COLO668 (cell line): ENCODE measurements around the gene SPON1.
"Not testable (repeated sequence)": the region's sequence is repeated elsewhere in the genome, so short reads cannot be mapped to it uniquely, and the experiment has no call there.

Experiments
- DNase-seq: peaks from one replicate; lab custom pipeline; 2025; ENCODE audit not compliant: unreplicated experiment; lab: John Stamatoyannopoulos, UW

The SPON1 gene

DNA sequence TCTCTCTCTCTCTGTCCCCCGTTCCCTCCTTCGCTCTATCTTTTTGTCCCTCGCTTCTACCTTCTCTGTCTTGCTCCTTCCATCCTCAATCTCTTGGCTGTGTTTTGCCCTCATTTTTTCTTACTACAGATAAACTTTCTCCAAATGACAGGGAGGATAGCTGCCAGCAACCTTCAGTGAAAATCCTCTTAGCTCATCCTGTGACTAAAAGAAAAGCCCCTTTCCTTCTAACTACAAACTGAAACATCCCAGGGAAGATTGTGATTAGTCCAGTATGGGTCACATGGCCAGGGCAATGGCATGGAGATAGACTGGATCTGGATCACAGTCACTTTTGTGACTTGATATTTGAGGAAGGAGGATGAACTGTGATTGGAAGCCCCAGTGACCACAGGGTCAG is 10.4 kb downstream of the SPON1 start:
- no peak for DNase-seq

DNA sequence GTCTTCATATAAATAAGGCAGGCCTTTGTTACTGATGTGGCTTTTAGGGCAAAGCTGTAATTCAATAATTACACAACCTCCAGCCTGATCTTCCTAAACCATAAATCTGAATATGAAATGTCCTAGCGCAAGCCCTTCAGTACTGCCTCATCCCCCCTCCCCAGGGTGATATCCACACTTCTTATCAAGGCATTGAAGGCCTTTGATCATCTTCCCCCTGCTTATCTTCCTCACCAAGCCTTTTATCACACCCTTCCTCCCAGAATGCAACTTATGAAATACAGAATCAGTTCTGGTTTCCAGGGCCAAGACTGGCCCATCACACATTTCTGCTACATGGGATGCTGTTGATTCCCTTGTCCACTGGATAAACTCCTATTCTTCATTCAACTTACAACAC is 12.1 kb downstream of the SPON1 start:
- no peak for DNase-seq

DNA sequence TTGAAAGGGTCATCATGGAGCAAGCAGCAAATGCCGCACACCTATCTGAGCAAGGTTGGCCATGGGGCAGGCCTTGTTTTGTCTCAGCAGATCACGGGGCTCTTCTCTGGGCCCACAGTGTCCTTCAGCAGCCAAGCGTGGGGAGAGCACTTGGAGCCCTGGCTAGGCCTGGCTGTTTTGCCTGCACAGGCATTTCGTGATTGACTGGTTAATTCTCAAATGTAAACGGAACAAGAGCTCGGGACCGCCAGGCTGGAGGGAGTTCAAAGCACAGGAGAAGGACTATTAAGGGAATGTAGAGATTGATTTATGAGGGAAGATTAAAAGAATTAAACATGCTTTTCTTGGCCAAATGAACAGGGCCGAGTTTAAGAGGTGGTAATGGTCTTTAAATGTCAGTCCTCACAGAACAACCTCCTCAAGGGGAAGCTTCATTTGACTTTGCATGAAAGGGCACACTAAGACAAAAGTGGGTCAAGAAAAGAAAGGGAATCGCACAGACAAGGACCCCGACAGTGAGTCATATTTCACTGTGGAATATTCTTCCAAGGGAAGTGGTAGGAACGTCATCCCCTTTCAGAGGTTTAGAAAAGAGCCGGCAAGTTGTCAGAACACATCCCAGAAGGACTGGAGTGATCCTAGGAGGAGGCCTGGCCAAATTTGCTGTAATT is 20.7 kb downstream of the SPON1 start:
- DNase-seq, result no peak

DNA sequence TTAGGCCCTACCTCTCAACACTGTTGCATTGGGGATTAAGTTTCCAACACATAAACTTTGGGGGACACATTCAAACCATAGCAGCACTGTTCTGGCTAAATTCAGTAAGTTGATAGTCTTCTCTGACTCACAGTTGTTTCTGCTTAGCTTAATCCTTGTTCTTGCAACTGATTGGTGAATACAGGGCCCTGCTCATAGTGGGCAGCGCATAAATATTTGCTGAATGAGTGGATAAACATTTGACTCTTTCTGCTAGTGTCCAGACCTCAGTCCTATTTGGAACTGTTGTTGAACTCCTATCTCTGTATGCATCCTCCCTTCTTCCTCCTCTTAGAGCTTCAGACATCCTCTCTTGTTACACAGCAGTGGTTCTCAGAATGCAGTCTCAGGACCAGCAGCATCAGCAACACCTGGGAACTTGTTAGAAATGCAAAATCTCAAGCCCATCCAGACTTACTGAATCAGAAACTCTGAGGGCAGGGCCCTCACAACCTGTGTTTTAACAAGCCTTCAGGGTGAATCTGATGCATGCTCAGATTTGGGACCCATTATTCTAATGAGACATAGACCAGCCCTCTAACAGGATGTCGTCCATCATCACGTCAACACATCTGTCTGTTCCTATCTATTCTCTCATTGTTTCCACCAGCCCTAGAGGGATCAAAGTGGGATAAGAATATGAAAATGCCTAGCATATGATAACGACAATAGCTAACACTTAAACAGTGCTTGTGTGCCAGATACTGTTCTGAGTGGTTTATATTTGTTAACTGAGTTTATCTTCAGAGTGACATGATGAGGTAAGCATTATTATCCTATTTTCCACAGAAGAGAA is 22.3 kb downstream of the SPON1 start:
- no peak for DNase-seq

DNA sequence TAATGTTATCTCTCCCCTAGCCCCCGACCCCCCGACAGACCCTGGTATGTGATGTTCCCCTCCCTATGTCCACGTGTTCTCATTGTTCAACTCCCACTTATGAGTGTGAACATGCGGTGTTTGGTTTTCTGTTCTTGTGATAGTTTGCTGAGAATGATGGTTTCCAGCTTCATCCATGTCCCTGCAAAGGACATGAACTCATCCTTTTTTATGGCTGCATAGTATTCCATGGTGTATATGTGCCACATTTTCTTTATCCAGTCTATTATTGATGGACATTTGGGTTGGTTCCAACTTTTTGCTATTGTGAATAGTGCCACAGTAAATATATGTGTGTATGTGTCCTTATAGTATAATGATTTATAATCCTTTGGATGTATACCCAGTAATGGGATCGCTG is 24.2 kb downstream of the SPON1 start:
- not testable (repeated sequence) for DNase-seq

DNA sequence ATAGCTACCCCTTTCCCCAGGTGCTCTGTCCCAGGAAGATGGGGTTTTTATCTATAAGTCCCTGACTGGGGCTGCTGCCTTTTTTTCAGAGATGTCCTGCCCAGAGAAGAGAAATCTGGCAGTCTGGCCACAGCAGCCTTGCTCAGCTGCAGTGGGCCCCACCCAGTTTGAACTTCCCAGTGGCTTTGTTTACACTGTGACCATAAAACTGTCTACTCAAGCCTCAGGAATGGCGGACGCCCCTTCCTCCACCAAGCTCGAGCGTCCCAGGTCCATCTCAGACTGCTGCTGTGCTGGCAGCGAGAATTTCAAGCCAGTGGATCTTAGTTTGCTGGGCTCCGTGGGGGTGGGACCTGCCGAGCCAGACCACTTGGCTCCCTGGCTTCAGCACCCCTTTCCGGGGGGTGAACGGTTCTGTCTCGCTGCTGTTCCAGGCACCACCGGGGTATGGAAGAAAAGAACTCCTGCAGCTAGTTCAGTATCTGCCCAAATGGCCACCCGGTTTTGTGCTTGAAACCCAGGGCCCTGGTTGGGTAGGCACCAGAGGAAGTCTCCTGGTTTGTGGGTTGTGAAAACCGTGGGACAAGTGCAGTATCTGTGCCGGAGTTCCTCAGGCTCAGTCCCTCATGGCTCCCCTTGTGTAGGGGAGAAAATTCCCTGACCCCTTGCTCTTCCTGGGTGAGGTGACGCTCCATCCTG is 29.8 kb downstream of the SPON1 start:
- DNase-seq, result peak; percentile 6

DNA sequence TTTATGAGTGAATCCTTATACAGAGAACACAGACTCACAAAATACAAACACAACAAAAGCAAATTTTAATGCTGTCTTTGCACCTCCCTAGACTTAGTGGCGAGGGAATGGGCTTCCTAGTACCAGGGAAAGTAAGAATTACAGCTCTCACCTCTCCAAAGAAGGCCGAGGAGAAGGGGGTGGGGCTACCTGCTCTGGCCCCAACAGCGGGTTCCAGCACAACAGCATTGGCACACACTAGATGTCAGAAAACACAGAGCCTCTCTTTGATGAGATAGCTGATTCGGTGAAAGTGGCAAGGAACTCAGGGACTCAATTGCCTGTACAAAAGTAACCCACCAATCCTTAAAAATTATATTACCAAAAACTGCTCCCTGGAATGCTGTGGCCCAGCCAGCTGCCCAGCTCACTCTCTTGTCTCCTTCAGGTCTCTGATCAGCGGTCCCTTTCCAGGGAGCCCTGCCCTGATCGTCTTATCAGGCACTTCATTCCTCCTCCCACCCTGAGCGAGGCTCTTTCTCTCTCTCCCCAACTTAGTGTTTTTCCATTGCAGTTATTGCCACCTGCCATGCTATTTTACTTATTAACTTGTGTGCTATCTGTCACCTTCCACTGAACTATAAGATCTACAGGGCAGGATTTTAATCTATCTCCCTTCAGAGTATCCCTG is 30.7 kb downstream of the SPON1 start:
- no peak for DNase-seq

DNA sequence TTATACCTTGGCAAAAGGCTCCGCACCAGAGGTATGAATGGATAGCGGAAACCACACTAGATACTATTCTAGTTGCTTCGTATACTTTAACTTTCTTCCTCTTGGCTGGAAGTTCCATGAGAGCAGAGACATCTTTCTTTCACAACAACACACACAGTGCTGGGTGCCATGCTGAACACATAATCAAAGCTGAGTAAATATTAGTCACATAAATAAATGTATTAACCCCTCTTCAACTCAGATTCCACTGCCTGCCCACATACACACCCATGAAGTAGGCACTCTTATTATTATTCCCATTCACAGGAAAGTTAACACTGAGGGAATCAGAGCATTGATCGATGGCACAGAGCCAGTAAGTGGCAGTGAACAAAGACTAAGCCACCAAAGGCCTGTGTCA is 35.4 kb downstream of the SPON1 start:
- DNase-seq, result no peak

DNA sequence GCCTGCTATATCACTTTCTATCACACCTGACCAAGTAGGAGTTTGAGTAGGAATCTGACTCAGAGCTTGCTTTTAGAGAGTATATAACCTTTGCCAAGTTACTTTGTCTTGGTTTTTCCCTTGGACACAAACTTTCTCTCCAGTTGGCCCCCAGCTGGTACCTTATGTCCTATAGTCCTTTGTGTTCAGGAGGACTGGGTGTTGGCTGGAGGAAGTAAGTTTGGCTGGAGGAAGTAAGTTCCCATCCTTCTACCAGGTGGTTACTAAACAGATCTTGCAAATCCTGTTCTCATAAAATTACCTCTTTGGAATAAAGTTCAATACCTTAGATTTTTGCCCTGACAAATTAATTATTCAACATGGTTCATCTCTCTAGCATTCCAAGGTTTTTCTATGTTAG is 37.2 kb downstream of the SPON1 start:
- DNase-seq, result no peak

DNA sequence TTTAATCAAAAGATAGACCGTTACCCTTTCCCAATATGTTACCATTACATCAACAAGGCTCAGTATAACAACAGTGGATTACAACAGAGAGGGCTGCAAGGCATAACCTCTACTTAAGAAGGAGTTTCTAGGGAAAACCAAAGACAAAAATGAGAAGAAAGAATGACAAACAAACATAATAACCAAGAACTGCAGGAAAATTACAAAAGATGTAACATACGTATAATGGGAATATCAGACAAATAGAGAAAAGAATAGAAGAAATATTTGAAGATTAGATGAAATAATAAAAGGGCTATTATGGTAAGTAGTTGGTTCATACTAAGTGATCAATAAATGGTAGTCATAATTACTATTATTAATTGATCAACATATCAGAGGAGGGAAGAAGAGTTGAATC is 39.1 kb downstream of the SPON1 start:
- no peak for DNase-seq

DNA sequence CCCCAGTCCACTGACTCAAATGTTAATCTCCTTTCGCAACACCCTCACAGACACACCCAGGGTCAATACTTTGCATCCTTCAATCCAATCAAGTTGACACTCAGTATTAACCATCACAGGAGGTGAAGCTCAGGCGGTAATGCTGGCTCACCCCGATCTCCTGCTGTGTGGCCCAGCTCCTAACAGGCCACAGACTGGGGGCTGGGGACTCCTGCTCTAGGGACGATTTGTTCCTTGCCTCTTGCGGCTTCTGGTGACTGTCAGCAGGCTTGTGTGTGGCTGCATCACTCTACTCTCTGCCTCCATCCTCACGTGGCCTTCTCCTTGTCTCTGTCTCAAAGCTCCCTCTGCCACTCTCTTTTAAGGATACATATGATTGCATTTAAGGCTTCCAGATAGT is 45.0 kb downstream of the SPON1 start:
- no peak for DNase-seq

DNA sequence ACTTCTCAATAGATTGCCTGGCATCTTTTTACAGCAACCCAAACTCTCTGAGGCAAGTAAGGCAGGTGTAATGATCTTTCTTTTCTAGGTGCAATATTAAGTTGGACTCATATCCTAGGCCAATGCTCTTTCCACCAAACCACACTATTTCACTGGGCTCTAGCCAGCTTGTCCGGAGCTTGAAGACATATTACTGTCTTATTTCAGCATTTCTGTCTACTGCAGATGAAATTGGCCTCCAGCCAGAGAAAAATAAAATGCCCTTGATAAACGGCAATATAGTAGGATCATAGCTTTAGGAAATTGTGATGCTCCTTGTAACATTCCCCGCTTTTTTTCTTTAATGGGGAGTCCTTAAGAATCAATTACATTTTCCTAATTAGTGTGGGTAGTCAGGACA is 48.1 kb downstream of the SPON1 start:
- no peak for DNase-seq

DNA sequence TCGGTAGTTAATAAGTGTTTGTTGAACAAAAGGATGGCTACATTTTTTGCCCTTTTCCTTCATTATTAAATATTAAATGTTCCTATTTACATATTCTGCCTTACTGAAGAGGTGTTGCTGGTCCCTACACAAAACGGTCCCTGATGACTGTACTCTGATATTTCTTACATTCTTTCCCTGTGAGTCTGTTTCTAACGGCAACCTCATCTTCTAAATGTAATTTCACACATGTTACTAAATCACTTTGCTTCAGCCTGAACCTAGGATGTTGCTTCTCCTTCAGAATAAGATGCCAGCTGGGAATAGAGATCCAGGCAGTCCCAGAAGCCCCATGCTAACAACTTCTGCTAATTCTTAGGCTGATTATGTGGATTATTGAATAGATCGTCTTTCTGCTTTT is 50.3 kb downstream of the SPON1 start:
- no peak for DNase-seq

DNA sequence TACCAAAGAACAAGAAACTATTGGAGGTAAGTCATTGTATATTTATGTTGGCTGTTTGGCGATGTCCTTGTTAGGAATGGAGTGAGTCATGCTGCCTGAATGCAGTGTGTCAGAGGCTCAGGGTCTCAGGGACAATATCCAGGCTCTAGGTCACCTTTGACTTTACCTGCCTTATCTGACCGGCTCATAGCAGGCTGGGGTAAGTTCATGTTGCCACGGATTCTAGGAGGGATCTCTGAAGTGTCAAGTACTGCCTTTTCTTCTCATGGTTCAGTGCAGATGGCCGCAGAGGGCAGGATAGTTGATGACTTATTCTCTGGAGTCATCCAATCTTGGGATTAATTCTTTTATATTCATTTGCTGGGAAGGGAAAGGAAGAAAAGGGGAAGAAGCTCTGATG is 53.2 kb downstream of the SPON1 start:
- no peak for DNase-seq

DNA sequence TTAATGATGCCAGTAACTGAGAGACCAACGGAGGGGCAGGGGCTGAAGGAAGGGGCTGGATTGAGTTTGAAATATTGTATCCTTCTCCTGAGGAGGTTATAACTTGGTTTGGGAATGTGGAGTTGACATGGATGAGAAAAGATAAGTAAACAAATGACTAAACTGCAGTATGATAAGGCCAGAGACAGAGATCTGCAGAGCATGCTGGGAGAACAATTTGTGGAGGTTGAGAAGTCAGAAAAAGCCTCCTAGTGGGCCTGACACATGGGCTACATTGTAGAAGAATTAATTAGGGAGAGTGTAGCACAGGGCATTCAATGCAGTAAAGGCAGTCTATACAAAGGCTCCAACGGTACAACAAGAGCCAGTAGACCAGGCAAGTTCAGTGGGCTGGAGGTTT is 55.9 kb downstream of the SPON1 start:
- DNase-seq, result no peak

DNA sequence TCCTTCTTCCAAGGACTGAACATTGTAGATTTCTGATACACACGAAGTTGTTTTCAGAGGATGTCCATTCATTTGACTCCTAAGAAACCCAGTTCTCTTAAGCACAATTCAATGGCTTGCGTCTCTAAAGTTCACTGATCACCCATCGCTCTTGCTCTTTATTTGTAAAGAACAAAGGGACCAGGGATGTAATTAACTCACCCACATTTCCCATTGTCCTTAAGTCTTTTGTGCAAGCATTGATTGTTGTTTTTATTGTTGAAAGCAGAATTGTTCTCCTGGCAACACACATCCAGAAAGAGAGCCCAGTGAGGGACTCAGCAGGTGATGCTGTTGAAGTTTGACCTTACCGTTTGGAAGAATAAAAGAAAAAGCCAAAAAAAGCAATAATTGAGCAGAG is 59.2 kb downstream of the SPON1 start:
- DNase-seq, result no peak

DNA sequence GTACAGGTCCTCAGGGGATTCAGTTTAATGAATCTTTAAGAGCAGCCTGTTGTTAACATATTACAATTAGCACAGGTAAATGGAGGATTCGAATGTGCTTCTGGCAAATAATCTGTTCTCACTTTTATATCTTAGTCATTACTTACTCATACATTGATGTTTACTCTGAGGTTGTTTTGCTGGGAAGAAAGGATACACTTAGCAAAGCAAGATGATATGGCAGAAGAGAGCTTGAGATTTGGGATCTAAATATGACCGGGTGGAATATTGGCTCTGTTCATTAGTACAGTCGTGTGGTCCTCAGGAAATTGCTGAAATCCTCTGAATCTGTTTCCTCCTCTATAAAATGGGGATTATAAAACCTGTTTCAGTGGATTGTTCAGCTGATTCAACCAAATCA is 59.7 kb downstream of the SPON1 start:
- DNase-seq, result no peak

DNA sequence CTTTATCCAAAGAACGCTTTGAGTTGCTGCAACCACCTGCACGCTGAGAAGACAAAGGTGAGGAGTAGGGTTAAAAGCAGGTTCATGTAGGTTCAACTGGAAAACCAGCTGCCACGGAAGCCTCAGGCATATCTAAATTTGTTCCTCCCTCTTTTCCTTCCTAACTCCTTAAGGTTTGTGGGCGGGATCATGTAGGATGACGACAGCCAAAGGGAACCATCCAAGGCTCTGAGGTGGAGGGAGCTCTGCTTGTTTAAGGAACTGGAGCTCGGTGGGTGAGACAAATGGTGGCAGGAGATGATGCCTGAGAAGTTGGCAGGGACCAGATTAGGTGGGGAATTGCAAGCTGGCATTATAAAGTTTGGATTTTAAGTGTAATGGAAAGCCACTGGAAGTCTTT is 60.3 kb downstream of the SPON1 start:
- no peak for DNase-seq

DNA sequence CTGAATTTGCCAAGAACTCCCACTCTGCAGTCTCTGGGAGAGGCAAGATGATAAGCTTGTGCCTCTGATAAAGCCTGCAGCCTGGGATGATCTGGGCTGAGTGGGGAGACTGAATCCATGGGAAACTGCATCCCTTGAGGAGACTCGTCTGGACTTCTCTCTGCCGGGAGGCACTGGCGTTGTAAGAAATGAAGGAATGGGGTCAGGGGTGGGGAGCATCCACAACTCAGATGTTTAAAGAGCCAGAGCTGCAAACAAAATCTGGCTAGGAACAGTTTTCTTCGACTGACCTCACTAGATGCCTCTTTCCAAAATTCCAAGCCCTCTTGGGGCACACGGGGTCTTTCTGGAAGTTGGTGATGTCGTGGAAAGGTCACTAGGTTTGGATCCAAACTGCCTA is 64.4 kb downstream of the SPON1 start:
- DNase-seq, result no peak

DNA sequence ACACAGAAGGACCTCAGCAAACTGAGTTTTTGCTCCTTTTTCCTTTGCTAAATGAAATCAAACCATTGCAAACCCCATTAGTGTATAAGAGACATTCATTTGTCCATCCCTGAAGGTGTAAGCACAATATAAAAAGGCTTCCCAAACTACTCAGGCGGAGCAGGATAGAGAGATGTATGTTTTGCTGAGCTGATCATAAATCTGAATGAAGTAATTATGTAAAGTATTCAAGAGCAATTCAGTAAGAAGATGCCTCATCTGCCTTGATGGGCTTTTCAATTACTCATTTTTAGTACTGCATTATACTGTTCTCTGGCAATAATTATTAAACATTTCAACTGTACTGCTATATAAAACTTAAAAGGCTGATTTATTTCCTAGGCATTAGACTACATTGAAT is 65.0 kb downstream of the SPON1 start:
- DNase-seq, result no peak

DNA sequence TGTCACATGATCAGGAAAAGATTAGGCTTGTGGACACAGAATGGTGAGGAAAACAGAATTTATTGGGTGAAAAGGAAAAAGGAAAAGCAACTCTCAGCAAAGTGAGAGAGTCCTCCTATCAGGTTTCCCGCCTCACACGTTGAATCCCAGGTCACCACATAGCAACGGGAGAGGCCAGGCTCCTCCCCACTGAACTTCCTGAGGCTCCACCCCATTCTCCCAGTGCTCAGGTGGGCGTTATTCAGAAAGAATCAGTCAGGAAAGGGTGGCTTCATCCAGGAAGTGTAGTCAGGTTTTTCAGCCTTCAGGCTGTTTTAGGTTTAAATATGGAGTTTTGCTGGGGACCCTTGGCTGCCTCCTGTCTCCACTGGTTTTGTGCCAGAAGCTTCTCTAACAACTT is 66.9 kb downstream of the SPON1 start:
- DNase-seq, result no peak
